ENCODE data around the gene HS3ST3B1.

The HS3ST3B1 gene

GRCh38 chr17:14303343-14304221, 2.7 kb downstream of the HS3ST3B1 start:
- no peak for DNase-seq (ENCODE audit: low spot score)

DNA sequence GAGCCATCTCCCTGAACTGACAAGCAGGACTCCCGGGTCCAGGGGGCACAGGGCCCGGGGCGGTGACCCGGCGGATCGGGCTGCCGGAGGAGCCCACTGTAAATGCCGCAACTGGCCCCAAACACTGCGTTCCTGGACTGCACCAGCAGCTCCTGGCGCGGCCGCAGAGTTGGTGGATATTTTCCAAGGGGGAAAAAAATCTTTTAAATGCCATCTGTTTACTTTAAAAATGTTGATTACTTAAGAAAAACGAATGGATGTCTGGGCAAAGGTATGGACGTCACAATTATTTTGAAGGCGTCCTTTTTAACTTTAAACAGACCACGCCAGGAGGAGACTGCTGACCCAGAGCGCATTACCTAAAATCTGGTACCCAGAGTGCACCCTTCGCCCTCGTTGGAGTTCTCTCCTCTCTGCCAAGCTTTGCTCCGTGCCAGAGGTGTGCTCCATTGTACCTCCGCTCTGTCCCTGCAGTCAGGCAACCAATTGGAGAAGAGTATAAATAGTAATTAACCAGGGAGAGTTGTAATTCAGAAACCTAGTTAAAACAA, 3.4 kb downstream of the HS3ST3B1 start:
- no peak for DNase-seq (ENCODE audit: low spot score)

GRCh38 chr17:14304773-14305517, 4.1 kb downstream of the HS3ST3B1 start:
- no peak for DNase-seq (ENCODE audit: low spot score)

- DNase-seq (ENCODE audit: low spot score), result no peak
Measured at GRCh38 chr17:14305785-14306496, 5.1 kb downstream of the HS3ST3B1 start.

GRCh38 chr17:14306596-14306995, 5.7 kb downstream of the HS3ST3B1 start:
- no peak for DNase-seq (ENCODE audit: low spot score)

GRCh38 chr17:14307560-14308024, 6.7 kb downstream of the HS3ST3B1 start:
- no peak for DNase-seq (ENCODE audit: low spot score)

DNA sequence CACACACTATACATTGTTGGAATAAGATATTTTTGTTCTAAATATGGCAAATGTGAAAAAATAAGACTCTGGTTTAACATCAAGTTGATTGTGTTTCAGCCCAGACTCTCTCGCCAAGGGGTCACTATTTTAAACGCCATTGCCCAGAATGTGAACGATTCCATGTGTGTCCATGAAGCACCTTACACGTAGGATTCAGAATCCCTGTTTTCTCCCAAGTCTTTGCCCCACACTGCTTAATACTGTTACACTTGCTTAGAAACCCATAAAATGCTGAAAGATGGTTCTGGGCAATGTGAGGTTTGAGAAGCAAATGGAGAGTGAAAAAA, 7.7 kb downstream of the HS3ST3B1 start:
- no peak for DNase-seq (ENCODE audit: low spot score)

GRCh38 chr17:14308965-14309879, 8.3 kb downstream of the HS3ST3B1 start:
- peak; percentile 51 for DNase-seq (ENCODE audit: low spot score)

DNA sequence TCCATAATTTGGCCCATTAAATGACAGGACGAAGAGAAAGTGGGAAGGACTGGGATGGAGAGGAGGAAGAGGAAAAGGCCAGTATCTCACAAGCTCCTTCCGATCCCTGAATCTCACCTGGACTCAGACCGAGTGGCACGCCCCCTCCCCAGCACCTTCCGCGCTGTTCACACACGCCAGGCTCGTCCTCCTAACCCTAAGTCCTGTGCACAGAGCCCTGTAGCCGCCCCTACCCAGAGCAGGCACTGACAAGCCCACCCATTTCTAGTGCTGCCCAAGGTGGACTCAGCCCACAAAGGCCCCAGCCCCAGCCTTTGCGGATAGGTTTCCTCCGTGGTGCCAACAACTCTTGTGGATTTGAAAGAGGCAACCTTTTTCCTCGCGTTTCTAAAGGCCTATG, 9.2 kb downstream of the HS3ST3B1 start:
- DNase-seq (ENCODE audit: low spot score), result no peak

DNA sequence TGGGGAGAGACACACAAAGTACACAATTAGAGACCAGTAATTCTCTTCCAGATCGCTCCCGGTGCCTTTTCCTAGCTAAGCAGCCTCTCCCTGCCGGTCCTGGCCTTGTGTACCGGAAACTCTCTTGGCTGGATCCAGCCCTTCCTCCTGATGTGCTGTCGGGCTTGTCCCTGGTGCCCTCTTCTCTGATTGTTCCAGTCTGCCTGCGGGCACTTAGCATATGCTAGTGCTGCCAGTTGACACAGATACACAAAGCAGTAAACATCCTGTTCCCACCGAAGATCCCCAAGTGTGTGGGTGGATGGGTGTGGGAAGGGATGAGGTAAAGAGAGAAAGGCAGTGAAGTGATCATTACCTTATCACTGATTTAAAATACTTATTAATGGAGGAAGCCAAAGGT, 9.7 kb downstream of the HS3ST3B1 start:
- DNase-seq (ENCODE audit: low spot score), result no peak

- DNase-seq (ENCODE audit: low spot score), result no peak
Measured at GRCh38 chr17:14311186-14311705, 10.4 kb downstream of the HS3ST3B1 start.

- DNase-seq (ENCODE audit: low spot score), result no peak
Measured at GRCh38 chr17:14311981-14312380, 11.1 kb downstream of the HS3ST3B1 start.

GRCh38 chr17:14312522-14312921, 11.6 kb downstream of the HS3ST3B1 start:
- no peak for DNase-seq (ENCODE audit: low spot score)

DNA sequence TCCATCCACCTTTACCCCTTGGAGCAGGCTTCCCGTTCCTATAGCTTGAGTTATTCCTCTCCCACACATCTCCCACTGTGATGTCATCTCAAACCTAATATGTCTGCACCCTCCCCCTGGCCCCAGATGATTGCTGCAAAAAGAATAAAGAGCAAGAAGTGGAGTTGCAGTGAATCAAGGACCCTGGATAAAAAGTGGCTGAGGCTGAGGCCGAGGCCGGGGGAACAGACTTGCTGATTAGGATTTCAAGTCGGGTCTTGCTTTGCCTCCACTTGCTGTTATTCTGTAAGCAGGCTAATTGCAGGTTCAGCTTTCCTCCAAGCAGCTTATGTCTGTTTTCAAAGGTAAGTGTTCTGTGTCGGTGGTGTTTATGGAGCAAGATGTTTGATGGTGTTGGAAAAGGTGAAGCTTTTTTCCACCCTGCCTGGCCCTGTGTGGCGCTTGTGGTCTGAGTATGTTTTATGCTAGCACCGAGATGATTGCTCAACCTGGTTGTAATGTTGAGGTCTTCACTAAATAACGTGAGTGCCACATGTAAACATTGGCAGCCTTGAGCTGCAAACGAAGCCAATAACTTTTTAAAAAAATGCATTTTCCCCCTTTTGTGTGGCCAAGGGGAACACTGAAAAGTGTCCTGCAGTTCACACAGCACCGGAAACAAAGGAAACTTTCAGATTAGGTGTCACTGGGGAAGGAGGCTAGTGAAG, 15.4 kb downstream of the HS3ST3B1 start:
- no peak for DNase-seq (ENCODE audit: low spot score)

DNA sequence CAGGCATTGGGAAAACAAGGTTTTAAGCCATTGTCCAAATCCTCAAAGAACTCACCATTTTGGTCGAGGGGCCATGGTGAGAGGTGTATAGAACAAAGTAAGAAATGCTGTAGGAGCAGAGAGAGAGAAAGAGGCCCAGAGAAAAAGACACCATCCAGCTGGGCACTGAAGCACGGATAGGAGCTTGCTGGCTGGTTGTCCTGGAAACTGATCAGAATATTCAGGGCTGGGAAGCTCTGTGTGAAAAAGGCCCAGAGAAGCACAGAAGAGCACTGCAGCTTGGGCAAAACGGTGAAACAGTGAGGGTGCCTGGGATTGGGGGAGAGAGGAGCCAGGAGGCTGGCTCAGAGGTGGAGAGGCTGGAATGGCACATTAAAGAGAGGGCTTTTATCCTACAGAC, 16.5 kb downstream of the HS3ST3B1 start:
- no peak for DNase-seq (ENCODE audit: low spot score)

DNA sequence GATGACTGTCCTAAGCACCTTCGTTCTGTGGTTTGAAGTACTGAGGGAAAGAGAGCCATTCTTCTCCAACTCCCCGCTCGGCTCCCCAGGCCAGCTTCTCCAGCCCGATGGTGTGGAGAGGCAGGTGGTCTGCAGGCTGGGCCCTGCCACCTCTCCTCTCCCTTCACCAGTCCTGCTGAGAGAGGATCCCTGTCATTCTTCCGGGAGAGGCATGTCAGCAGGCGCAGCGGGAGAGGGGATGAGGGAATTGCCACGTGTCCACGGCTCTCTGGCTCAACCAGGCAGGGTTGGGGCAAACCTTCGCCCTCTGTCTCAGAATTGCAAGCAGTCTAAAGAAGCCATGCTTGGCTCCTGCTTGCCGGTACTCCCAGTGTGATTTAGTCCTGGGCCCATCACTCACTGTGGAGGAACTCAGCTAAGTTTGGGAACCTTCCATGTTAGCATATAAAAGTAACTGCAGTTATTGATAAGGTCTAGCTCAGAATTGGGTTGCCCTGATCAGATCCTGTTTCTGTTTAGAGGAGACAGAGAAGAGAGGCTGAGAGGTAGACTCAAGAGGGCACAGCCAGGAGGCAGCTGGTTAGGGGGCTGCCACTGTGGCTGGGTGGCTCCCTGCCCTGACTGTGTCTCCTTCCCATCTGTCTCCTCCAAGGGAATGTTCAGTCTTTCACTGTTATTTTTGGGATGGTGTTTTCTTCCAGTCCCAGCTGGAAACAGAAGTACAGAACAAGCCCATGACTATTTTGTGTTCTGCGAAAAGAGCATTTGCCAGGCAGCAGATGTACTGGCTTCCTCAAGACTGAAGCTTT, 17.4 kb downstream of the HS3ST3B1 start:
- no peak for DNase-seq (ENCODE audit: low spot score)

- DNase-seq (ENCODE audit: low spot score), result no peak
Measured at GRCh38 chr17:14318918-14319205, 18.0 kb downstream of the HS3ST3B1 start.

DNA sequence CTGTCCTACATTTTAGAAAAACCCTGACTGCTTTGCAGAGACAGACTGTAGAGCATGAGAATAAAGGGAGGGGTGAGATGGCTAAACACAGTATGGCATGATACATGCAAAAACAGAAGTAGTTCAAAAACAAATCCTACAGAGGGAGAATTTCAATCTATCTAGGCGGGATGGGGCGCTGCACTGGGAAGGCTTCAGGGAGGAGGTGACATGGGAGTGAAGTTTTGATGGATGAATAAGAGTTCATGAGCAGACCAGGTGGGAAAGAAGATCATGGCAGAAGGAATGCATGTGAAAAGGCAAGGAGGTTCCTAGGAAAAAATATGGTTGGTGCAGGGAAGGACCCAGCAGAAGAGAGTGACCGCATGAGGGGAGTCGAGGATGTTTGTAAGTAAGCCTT, 19.2 kb downstream of the HS3ST3B1 start:
- no peak for DNase-seq (ENCODE audit: low spot score)

DNA sequence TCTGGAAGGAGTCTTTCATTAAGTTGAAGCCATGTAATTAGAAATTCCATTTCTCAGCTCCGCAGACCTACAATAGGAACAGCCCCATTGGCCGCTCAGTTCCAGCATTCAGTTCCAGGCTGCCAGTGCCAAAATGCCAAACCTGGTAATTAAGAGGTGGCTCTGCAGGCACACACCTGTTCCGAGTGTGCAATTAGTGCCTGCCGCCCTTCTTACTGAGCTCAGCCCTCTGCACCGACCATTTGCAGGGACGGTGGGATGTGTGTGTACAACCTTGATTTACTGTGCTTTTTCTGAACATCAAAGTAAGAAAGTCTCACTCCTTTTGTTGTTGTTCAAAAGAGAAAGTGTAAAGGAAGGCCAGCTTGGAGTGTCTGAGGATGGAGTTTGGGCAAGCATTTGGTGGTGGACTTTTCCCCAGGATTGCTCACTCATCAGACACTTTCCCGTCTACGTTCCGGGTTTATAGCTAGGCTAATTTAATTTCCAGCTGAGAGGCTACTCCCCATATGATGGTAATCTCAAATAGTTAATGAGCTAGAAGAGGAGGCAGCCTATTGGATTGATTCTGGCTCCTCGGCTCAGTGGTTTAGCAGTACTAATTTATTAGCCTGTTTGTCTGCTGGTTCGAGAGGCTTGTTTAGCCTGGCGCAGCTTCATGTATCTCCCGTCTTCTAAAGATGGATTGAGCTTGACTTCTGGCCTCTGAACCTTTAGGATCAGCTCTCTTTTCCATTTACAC, 20.0 kb downstream of the HS3ST3B1 start:
- DNase-seq (ENCODE audit: low spot score), result no peak
